ENCODE measurements around the gene MANF.
"Not testable (repeated sequence)": the region's sequence is repeated elsewhere in the genome, so short reads cannot be mapped to it uniquely, and the experiment has no call there.

DNA sequence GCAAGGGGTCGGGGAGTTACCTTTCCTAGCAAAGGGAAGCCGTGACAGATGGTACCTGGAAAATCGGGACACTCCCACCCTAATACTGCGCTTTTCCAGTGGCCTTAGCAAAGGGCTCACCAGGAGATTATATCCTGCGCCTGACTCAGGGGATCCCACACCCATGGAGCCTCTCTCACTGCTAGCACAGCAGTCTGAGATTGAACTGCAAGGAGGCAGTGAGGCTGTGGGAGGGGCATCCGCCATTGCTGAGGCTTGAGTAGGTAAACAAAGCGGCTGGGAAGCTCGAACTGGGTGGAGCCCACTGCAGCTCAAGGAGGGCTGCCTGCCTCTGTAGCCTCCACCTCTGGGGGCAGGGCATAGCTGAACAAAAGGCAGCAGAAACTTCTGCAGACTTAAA, 16.8 kb upstream of the MANF start:
- not testable (repeated sequence) for TF ChIP-seq CTCF (IDR thresholded peaks at IDR 0.05; ENCODE audit: low read depth, low read length); EZH2phosphoT487 (IDR thresholded peaks at IDR 0.05; ENCODE audit: low read depth)

Measured in OCI-LY3 (cell line).